Astrocyte of the spinal cord (primary cell): Measurements from ENCODE around the gene LIPH.
"Not testable (repeated sequence)": the region's sequence is repeated elsewhere in the genome, so short reads cannot be mapped to it uniquely, and the experiment has no call there.

Experiments used
- DNase-seq: peaks from one replicate; pipeline ENCODE4 v3.0.0; 2011; ENCODE audit warnings: low read depth, low spot score
- H3K4me3 ChIP-seq: 2 replicates; pipeline ENCODE4 v1.5.1; 2011; ENCODE audit warnings: low read depth, mild to moderate bottlenecking, low read length, moderate library complexity
- in situ Hi-C: cut with HindIII; loops from 2 replicates; pipeline ENCODE4 v1.10.0; 2017; ENCODE audit warnings: low sequenced_read_pairs
- TF ChIP-seq, protein P1 (sequence below): IDR thresholded peaks from 2 replicates; pipeline ENCODE4 v1.5.1; 2012; ENCODE audit warnings: low read depth, mild to moderate bottlenecking, low read length, inconsistent platforms

Gene LIPH

GRCh38 chr3:185561374-185561943 is 9.1 kb upstream of the LIPH start:
- in situ Hi-C loops = no loop called here
- DNase-seq = no peak
- no peak overlapping the region for H3K4me3 ChIP-seq
- TF ChIP-seq, protein P1, sequence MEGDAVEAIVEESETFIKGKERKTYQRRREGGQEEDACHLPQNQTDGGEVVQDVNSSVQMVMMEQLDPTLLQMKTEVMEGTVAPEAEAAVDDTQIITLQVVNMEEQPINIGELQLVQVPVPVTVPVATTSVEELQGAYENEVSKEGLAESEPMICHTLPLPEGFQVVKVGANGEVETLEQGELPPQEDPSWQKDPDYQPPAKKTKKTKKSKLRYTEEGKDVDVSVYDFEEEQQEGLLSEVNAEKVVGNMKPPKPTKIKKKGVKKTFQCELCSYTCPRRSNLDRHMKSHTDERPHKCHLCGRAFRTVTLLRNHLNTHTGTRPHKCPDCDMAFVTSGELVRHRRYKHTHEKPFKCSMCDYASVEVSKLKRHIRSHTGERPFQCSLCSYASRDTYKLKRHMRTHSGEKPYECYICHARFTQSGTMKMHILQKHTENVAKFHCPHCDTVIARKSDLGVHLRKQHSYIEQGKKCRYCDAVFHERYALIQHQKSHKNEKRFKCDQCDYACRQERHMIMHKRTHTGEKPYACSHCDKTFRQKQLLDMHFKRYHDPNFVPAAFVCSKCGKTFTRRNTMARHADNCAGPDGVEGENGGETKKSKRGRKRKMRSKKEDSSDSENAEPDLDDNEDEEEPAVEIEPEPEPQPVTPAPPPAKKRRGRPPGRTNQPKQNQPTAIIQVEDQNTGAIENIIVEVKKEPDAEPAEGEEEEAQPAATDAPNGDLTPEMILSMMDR = no peak

DNA sequence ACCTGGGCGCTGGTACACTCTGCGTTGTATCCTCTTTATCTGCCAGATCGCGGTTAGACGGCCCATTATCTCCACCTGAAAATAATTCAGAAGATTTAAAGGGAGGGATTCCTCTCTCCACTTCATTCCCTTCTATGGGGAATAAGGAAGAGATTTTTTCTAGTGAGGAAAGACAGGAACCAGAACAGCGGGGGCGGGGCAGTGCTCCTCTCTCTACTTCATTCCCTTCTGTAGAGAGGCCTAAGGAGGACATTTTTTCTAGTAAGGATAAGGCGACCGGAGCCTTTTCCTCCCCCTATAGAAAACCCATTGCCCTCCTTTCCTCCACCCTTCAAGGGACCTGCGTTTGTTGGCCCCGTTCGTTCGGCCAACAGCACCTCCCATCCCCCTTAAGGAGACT is 8.3 kb upstream of the LIPH start:
- in situ Hi-C loops = no loop called here
- DNase-seq = no peak
- TF ChIP-seq, protein P1 = no peak
- no peak overlapping the region for H3K4me3 ChIP-seq

DNA sequence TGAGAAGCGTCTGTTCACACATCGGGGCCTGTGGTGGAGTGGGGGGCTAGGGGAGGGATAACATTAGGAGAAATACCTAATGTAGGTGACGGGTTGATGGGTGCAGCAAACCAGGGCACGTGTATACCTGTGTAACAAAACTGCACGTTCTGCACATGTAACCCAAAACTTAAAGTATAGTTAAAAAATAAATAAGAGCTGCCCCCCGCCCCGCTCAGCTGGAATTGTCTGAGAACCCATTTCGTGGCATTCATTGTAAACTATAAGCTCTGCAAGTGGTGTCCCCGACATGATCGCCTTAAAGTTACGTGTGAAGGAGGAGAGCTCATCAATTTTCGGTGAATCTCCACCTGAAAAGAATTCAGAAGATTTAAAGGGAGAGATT is 7.3 kb upstream of the LIPH start:
- TF ChIP-seq, protein P1 = no peak
- H3K4me3 ChIP-seq = no peak overlapping the region
- in situ Hi-C loops = no loop called here
- DNase-seq = no peak

- TF ChIP-seq, protein P1 = no peak
- no peak overlapping the region for H3K4me3 ChIP-seq
- no peak for DNase-seq
- in situ Hi-C loops = no loop called here
Measured at GRCh38 chr3:185558395-185558794, 6.0 kb upstream of the LIPH start.

DNA sequence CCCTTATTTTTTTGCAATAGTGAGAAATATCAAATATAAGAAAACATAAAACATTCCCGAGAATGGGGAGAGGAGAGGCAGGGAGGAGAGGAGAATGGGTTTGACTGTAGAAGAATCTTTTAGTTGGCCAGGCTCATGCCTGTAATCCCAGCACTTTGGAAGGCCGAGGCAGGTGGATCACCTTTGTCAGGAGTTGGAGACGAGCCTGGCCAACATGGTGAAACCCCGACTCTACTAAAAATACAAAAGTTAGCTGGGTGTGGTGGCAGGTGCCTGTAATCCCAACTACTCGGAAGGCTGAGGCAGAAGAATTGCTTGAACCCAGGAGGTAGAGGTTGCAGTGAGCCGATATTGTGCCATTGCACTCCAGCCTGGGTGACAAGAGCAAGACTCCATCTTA is 4.3 kb upstream of the LIPH start:
- DNase-seq, H3K4me3 ChIP-seq, in situ Hi-C loops: not testable (repeated sequence)

GRCh38 chr3:185555860-185556347 is 3.5 kb upstream of the LIPH start:
- TF ChIP-seq, protein P1 = no peak
- in situ Hi-C loops = no loop called here
- no peak overlapping the region for H3K4me3 ChIP-seq
- DNase-seq = no peak

- TF ChIP-seq, protein P1 = no peak
- no peak for DNase-seq
- no peak overlapping the region for H3K4me3 ChIP-seq
- in situ Hi-C loops = no loop called here
Measured at GRCh38 chr3:185555101-185555501, 2.7 kb upstream of the LIPH start.
